Panc1 (cell line): Measurements from ENCODE around the gene FNIP1. TPM values are rescaled to one million over a fixed set of nuclear protein-coding genes. Genes with fewer than 3 reads are reported as not detected.

Source experiments
- ATAC-seq: fragments of 200-7000 bp; cut with Tn5 transposase; 2 replicates; pipeline ENCODE4 v1.9.1; 2020; ENCODE audit warnings: mild to moderate bottlenecking, moderate library complexity
- BruUV-seq: library from RNA; stranded (reverse); fragments of 400-500 nt; replicated peaks from 2 replicates; lab custom pipeline; 2021; lab: Mats Ljungman, UMichigan
- CTCF ChIA-PET: fragments of 300-600 bp; sonication (Branson Sonifier 250); formaldehyde crosslinking; loops from one replicate; lab custom pipeline; 2022; ENCODE audit warnings: antibody characterized with exemption; lab: Charles Lee
- POLR2A ChIA-PET: fragments of 300-600 bp; sonication (Branson Sonifier 250); formaldehyde crosslinking; loops from one replicate; lab custom pipeline; 2022; ENCODE audit warnings: antibody characterized with exemption; lab: Charles Lee
- DNase-seq: peaks from one replicate; pipeline ENCODE4 v3.0.0-alpha.2; 2010; ENCODE audit warnings: low read depth, low spot score
- H3K27ac ChIP-seq: 2 replicates; pipeline ENCODE4 v1.5.1; 2011; ENCODE audit warnings: mild to moderate bottlenecking, low read length, inconsistent platforms
- H3K27me3 ChIP-seq: fragments of 200-500 bp; sonication (Bioruptor generic); 2 replicates; pipeline ENCODE4 v1.6.0; 2014; ENCODE audit warnings: low read length, inconsistent platforms; ENCODE audit not compliant: control insufficient read depth, insufficient read depth
- H3K36me3 ChIP-seq: fragments of 200-500 bp; sonication (Bioruptor generic); 2 replicates; pipeline ENCODE4 v1.5.1; 2014; ENCODE audit warnings: inconsistent platforms, mild to moderate bottlenecking, low read length, moderate library complexity; ENCODE audit not compliant: control insufficient read depth, insufficient read depth
- H3K4me1 ChIP-seq: 2 replicates; pipeline ENCODE4 v1.5.1; 2011; ENCODE audit warnings: inconsistent platforms, mild to moderate bottlenecking, low read length, moderate library complexity; ENCODE audit not compliant: control insufficient read depth, insufficient read depth
- H3K4me3 ChIP-seq, 2 experiments: 2 replicates each; pipeline ENCODE4 v1.5.1; 2011 to 2012; ENCODE audit warnings: low read depth in 2 of 2, low read length in 2 of 2, mild to moderate bottlenecking in 2 of 2, inconsistent platforms in 1 of 2, moderate library complexity in 1 of 2
- H3K9me3 ChIP-seq: fragments of 200-500 bp; sonication (Bioruptor generic); 2 replicates; pipeline ENCODE4 v1.5.1; 2014; ENCODE audit warnings: low read depth, mild to moderate bottlenecking, inconsistent platforms, low read length, moderate library complexity; ENCODE audit not compliant: control insufficient read depth, insufficient read depth
- POLR2AphosphoS5 ChIP-seq: IDR thresholded peaks from 2 replicates; pipeline ENCODE4 v1.6.1; 2012; ENCODE audit warnings: mild to moderate bottlenecking, low read depth, low read length, moderate library complexity
- REST ChIP-seq, 2 experiments: IDR thresholded peaks; 2 replicates each; pipeline ENCODE4 v1.6.1; 2011 to 2012; ENCODE audit warnings: low read depth in 2 of 2, control low read depth in 1 of 2, low read length in 1 of 2, mild to moderate bottlenecking in 1 of 2, moderate library complexity in 1 of 2; ENCODE audit not compliant: insufficient read depth in 1 of 2
- SIN3A ChIP-seq: IDR thresholded peaks from 2 replicates; pipeline ENCODE4 v1.6.1; 2012; ENCODE audit warnings: low read depth, mild to moderate bottlenecking, low read length, moderate library complexity, borderline replicate concordance; ENCODE audit not compliant: insufficient read depth
- TCF7L2 ChIP-seq: IDR thresholded peaks from 2 replicates; pipeline ENCODE4 v1.6.1; 2011; ENCODE audit warnings: mild to moderate bottlenecking, low read depth, low read length, inconsistent platforms
- in situ Hi-C: cut with HindIII; loops from 2 replicates; pipeline ENCODE4 v1.10.0; 2016; ENCODE audit warnings: low sequenced_read_pairs, low pct_unique_long_range_greater_than_20kb
- intact Hi-C: fragments of 100-400 bp; cut with micrococcal nuclease; formaldehyde crosslinking; loops from one replicate; pipeline ENCODE4 v1.10.0; 2022; ENCODE audit not compliant: unreplicated experiment
- total RNA-seq: library from RNA; stranded (reverse); gene quantifications from one replicate; pipeline ENCODE4 v1.2.1, GENCODE V29; 2021; ENCODE audit not compliant: unreplicated experiment
- TF ChIP-seq, protein P1 (sequence below): fragments of 450-650 bp; IDR thresholded peaks from 2 replicates; pipeline ENCODE4 v1.5.1; 2017; ENCODE audit warnings: mild to moderate bottlenecking

The FNIP1 gene
- total RNA-seq, 1 experiment from 2014 or later, result 48.3 TPM

GRCh38 chr5:131758520-131758900 lies 38.3 kb downstream of the FNIP1 start:
- Histone ChIP-seq H3K36me3 (no peaks in the 10 kb centered on the region), H3K27ac (no peak overlapping the region), H3K27me3 (no peaks in the 10 kb centered on the region), H3K9me3 (no peaks in the 10 kb centered on the region), H3K4me1 (no peaks in the 10 kb centered on the region; the same call in 1 of the 2 replicates), H3K4me3 (no peak overlapping the region)
- no peak for DNase-seq
- no TSS peak for BruUV-seq
- TF ChIP-seq TCF7L2 (no peak), SIN3A (no peak), POLR2AphosphoS5 (no peak), REST (IDR thresholded peaks at IDR 0.05; ENCODE audit: insufficient read depth in 1 of 2, low read depth in 2 of 2, low read length in 1 of 2) (no peak)
- TF ChIP-seq, protein P1, sequence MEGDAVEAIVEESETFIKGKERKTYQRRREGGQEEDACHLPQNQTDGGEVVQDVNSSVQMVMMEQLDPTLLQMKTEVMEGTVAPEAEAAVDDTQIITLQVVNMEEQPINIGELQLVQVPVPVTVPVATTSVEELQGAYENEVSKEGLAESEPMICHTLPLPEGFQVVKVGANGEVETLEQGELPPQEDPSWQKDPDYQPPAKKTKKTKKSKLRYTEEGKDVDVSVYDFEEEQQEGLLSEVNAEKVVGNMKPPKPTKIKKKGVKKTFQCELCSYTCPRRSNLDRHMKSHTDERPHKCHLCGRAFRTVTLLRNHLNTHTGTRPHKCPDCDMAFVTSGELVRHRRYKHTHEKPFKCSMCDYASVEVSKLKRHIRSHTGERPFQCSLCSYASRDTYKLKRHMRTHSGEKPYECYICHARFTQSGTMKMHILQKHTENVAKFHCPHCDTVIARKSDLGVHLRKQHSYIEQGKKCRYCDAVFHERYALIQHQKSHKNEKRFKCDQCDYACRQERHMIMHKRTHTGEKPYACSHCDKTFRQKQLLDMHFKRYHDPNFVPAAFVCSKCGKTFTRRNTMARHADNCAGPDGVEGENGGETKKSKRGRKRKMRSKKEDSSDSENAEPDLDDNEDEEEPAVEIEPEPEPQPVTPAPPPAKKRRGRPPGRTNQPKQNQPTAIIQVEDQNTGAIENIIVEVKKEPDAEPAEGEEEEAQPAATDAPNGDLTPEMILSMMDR, result no peak
- ChIA-PET POLR2A (no interaction called here), CTCF (no interaction called here)
- intact Hi-C loops (no loop called here), in situ Hi-C loops (no loop called here)
- ATAC-seq, result no peak

GRCh38 chr5:131757830-131758519 lies 38.8 kb downstream of the FNIP1 start:
- no peaks in the 10 kb centered on the region for H3K27me3 ChIP-seq
- intact Hi-C loops (no loop called here), in situ Hi-C loops (no loop called here)
- H3K36me3 ChIP-seq, result no peaks in the 10 kb centered on the region
- POLR2A ChIA-PET, result no interaction called here
- H3K9me3 ChIP-seq, result no peaks in the 10 kb centered on the region
- ATAC-seq (no peak), DNase-seq (no peak)
- TF ChIP-seq, protein P1, result no peak
- TF ChIP-seq REST (IDR thresholded peaks at IDR 0.05; ENCODE audit: insufficient read depth in 1 of 2, low read depth in 2 of 2, low read length in 1 of 2) (no peak), SIN3A (no peak), TCF7L2 (no peak), POLR2AphosphoS5 (no peak)
- no peak overlapping the region for H3K27ac ChIP-seq
- no peaks in the 10 kb centered on the region; the same call in 1 of the 2 replicates for H3K4me1 ChIP-seq
- CTCF ChIA-PET, result no interaction called here
- no peak overlapping the region for H3K4me3 ChIP-seq
- BruUV-seq, result TSS peak; percentile 4
